Measurements from ENCODE around the gene CHID1.
A peak's percentile ranks its signal among the peaks of the same experiment; 100 is the strongest.

The CHID1 gene

GRCh38 chr11:910044-910588, 494 bp downstream of the CHID1 start:
- DNase-seq (ENCODE audit: low spot score) = no peak

- DNase-seq (ENCODE audit: low spot score) = no peak
Measured at GRCh38 chr11:909406-909805, 1.2 kb downstream of the CHID1 start.

GRCh38 chr11:908273-908672, 2.3 kb downstream of the CHID1 start:
- no peak for DNase-seq (ENCODE audit: low spot score)

GRCh38 chr11:907668-908067, 2.9 kb downstream of the CHID1 start:
- DNase-seq (ENCODE audit: low spot score) = no peak

- DNase-seq (ENCODE audit: low spot score) = no peak
Measured at GRCh38 chr11:905952-906351, 4.7 kb downstream of the CHID1 start.

GRCh38 chr11:904380-904779, 6.2 kb downstream of the CHID1 start:
- no peak for DNase-seq (ENCODE audit: low spot score)

- no peak for DNase-seq (ENCODE audit: low spot score)
Measured at GRCh38 chr11:901452-902061, 9.1 kb downstream of the CHID1 start.

- DNase-seq (ENCODE audit: low spot score) = no peak
Measured at GRCh38 chr11:900545-900944, 10.1 kb downstream of the CHID1 start.

GRCh38 chr11:899724-900123, 10.9 kb downstream of the CHID1 start:
- DNase-seq (ENCODE audit: low spot score) = no peak

- peak; percentile 66 for DNase-seq (ENCODE audit: low spot score)
Measured at GRCh38 chr11:898540-899190, 11.9 kb downstream of the CHID1 start.

GRCh38 chr11:898143-898511, 12.5 kb downstream of the CHID1 start:
- peak; percentile 61 for DNase-seq (ENCODE audit: low spot score)

GRCh38 chr11:897253-898142, 13.1 kb downstream of the CHID1 start:
- DNase-seq (ENCODE audit: low spot score) = no peak

- DNase-seq (ENCODE audit: low spot score) = no peak
Measured at GRCh38 chr11:895331-896110, 15.1 kb downstream of the CHID1 start.

- DNase-seq (ENCODE audit: low spot score) = no peak
Measured at GRCh38 chr11:894575-895201, 15.9 kb downstream of the CHID1 start.

- no peak for DNase-seq (ENCODE audit: low spot score)
Measured at GRCh38 chr11:893008-893654, 17.5 kb downstream of the CHID1 start.

- DNase-seq (ENCODE audit: low spot score) = no peak
Measured at GRCh38 chr11:890794-891540, 19.6 kb downstream of the CHID1 start.

GRCh38 chr11:889687-890475, 20.7 kb downstream of the CHID1 start:
- no peak for DNase-seq (ENCODE audit: low spot score)

GRCh38 chr11:889257-889656, 21.4 kb downstream of the CHID1 start:
- no peak for DNase-seq (ENCODE audit: low spot score)
